Osteocyte (in vitro differentiated cells): ENCODE data around the gene ASTN2. TPM values are rescaled to one million over a fixed set of nuclear protein-coding genes. Genes with fewer than 3 reads are reported as not detected.

Source experiments
- DNase-seq: peaks from one replicate; pipeline ENCODE4 v3.0.0; 2021; ENCODE audit warnings: mixed read lengths; ENCODE audit not compliant: unreplicated experiment; ENCODE audit errors: extremely low spot score
- H3K27ac Mint-ChIP-seq: one replicate; pipeline ENCODE4 v1.8.0; 2021; ENCODE audit warnings: mild to moderate bottlenecking, mixed read lengths; ENCODE audit not compliant: unreplicated experiment
- H3K27me3 Mint-ChIP-seq: one replicate; pipeline ENCODE4 v1.8.0; 2021; ENCODE audit warnings: mixed read lengths; ENCODE audit not compliant: unreplicated experiment
- H3K36me3 Mint-ChIP-seq: one replicate; pipeline ENCODE4 v1.8.0; 2021; ENCODE audit warnings: mixed read lengths; ENCODE audit not compliant: unreplicated experiment
- H3K4me1 Mint-ChIP-seq: one replicate; pipeline ENCODE4 v1.8.0; 2021; ENCODE audit warnings: mixed read lengths; ENCODE audit not compliant: unreplicated experiment
- H3K4me3 Mint-ChIP-seq: one replicate; pipeline ENCODE4 v1.8.0; 2021; ENCODE audit warnings: mild to moderate bottlenecking, moderate library complexity, mixed read lengths; ENCODE audit not compliant: unreplicated experiment
- H3K9me3 Mint-ChIP-seq: one replicate; pipeline ENCODE4 v1.8.0; 2021; ENCODE audit warnings: mixed read lengths; ENCODE audit not compliant: unreplicated experiment
- CTCF ChIP-seq: fragments of 200-600 bp; sonication (generic); IDR thresholded peaks from 2 replicates; pipeline ENCODE4 v1.5.0; 2021; ENCODE audit warnings: antibody characterized with exemption, mild to moderate bottlenecking, moderate library complexity
- total RNA-seq: library from RNA; stranded (reverse); gene quantifications from 2 replicates; pipeline ENCODE4 v1.2.1, GENCODE V29; 2021

Gene ASTN2
- total RNA-seq, 1 donor from 2014 or later = 2.3 TPM

DNA sequence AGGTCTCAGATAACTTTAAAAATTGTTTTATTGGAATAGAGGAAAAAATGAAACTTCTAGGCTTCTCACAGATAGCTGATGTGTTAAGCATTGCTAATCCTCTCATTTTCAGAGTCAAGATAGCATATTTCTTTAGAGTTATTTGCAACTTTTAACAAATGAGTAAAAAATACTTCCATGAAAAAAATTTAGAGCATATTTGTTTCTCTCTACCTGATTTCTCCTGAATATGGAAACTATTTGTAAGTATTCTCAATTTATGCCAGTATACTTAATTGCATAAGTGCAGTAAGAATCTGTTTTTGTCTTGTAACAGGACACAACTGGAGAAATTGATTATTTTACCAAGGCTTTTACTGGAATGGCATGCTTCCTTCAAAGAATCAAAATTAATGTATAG is 731.3 kb downstream of the ASTN2 start:
- Mint-ChIP-seq H3K27ac (no peak overlapping the region), H3K4me3 (no peak overlapping the region), H3K27me3 (no peaks in the 10 kb centered on the region), H3K4me1 (peaks cover 21% of the 10 kb centered on the region), H3K9me3 (peaks cover 4% of the 10 kb centered on the region), H3K36me3 (no peaks in the 10 kb centered on the region)
- TF ChIP-seq CTCF = no peak
- DNase-seq = no peak

GRCh38 chr9:116674210-116674980 is 740.5 kb downstream of the ASTN2 start:
- H3K27ac Mint-ChIP-seq = no peak overlapping the region

GRCh38 chr9:116673375-116673774 is 741.5 kb downstream of the ASTN2 start:
- Mint-ChIP-seq H3K4me1 (peaks cover 24% of the 10 kb centered on the region), H3K27ac (peak overlapping the region; percentile 2), H3K9me3 (peaks cover 8% of the 10 kb centered on the region), H3K4me3 (no peak overlapping the region), H3K36me3 (no peaks in the 10 kb centered on the region), H3K27me3 (no peaks in the 10 kb centered on the region)
- TF ChIP-seq CTCF = no peak
- DNase-seq = no peak

More at GRCh38 chr9:116674210-116674980, 740.5 kb downstream of the ASTN2 start:
- H3K4me1 Mint-ChIP-seq = peaks cover 24% of the 10 kb centered on the region
- no peaks in the 10 kb centered on the region for H3K27me3 Mint-ChIP-seq
- no peak overlapping the region for H3K4me3 Mint-ChIP-seq
- peaks cover 8% of the 10 kb centered on the region for H3K9me3 Mint-ChIP-seq
- no peaks in the 10 kb centered on the region for H3K36me3 Mint-ChIP-seq
- TF ChIP-seq CTCF = no peak
- DNase-seq = no peak

GRCh38 chr9:116671605-116672004 is 743.3 kb downstream of the ASTN2 start:
- Mint-ChIP-seq H3K27ac (no peak overlapping the region), H3K4me3 (no peak overlapping the region), H3K27me3 (no peaks in the 10 kb centered on the region), H3K9me3 (peaks cover 8% of the 10 kb centered on the region), H3K4me1 (peaks cover 22% of the 10 kb centered on the region), H3K36me3 (no peaks in the 10 kb centered on the region)
- no peak for TF ChIP-seq CTCF
- no peak for DNase-seq

DNA sequence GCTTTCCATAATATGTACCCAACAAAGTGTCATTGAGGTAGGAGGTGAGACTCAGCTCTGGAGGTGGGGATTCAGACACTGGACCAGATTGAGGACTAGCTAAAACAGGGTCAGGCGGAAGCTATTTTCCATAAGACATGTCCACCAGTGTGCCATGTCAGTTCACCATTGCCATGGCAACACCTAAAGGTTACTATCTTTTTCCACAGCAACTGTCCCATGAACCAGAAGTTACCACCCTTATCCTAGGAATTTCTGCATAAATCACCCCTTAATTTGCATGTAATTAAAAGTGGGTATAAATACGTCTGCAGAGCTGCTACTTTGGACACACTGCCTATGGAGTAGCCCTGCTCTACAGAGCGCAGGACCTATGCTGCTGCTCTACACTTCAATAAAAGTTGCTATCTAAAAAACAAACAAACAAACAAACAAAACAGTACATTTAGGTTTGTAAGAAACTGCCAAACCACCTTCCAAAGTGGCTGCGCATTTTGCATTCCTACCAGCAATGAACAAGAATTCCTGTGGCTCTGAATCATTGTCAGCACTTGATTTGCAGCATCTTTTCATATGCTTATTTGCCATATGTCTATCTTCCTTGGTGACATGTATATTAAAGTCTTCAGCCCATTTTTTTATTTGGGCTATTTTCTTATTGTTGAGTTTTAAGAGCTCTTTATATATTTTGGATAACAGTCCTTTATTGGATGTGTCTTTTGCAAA is 745.7 kb downstream of the ASTN2 start:
- H3K27me3 Mint-ChIP-seq = no peaks in the 10 kb centered on the region
- H3K4me3 Mint-ChIP-seq = no peak overlapping the region
- H3K36me3 Mint-ChIP-seq = no peaks in the 10 kb centered on the region
- DNase-seq = no peak
- peaks cover 10% of the 10 kb centered on the region for H3K4me1 Mint-ChIP-seq
- TF ChIP-seq CTCF = no peak
- no peak overlapping the region for H3K27ac Mint-ChIP-seq
- peaks cover 8% of the 10 kb centered on the region for H3K9me3 Mint-ChIP-seq
